ENCODE data around the gene TCF12.

The TCF12 gene

DNA sequence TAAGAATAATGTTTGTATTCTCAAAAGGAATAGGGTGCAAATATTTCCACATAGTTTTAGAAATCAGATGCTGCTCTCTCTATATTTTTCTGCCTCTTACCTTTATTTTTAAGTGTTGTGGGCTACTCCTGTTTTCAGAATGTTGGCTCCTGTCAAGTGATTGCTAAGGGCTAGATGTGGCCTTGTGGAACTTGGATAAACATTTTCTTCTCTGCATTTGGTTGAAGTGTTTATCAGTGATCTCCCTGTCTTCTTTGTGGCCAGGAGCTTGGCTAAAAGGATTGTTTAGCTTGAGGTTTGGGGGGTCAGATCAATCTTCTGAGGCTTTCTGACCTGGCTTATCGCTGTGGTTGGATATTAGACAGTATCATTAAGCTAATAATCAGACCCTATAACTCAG, 112.6 kb downstream of the TCF12 start:
- Histone ChIP-seq H3K4me1 (peaks cover 21% of the 10 kb centered on the region), H3K27me3 (ENCODE audit: low read depth) (no peaks in the 10 kb centered on the region), H3K36me3 (replicated peaks) (no peaks in the 10 kb centered on the region), H3K9me3 (no peaks in the 10 kb centered on the region), H3K4me3 (no peak overlapping the region)
- in situ Hi-C loops (cut with MboI; ENCODE audit: low sequenced_read_pairs): no loop called here
- DNase-seq (ENCODE audit: low spot score in 2 of 2): no peak

DNA sequence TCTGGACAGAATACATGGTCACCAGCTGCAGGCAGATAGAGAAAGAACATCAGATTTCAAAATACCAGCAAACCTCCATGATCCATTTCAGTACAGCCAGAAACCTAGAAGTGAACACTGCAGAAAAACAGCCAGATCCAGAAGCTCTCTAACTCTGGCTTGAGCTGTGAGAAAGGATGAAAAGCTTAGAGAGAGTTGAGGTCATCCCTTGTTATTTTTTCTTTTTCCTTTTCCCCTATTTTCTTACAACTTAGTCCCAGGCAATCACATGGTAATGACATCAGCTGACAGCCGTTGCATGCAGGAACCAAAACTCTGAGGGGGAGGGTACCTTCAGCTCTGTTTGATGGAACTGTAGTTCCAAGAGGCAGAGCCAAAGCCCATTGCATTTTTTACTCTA, 113.2 kb downstream of the TCF12 start:
- H3K36me3 ChIP-seq (replicated peaks): no peaks in the 10 kb centered on the region
- in situ Hi-C loops (cut with MboI; ENCODE audit: low sequenced_read_pairs): no loop called here
- peaks cover 21% of the 10 kb centered on the region for H3K4me1 ChIP-seq
- H3K27me3 ChIP-seq (ENCODE audit: low read depth): no peaks in the 10 kb centered on the region
- H3K4me3 ChIP-seq: no peak overlapping the region
- H3K9me3 ChIP-seq: no peaks in the 10 kb centered on the region
- DNase-seq (ENCODE audit: low spot score in 2 of 2): no peak

DNA sequence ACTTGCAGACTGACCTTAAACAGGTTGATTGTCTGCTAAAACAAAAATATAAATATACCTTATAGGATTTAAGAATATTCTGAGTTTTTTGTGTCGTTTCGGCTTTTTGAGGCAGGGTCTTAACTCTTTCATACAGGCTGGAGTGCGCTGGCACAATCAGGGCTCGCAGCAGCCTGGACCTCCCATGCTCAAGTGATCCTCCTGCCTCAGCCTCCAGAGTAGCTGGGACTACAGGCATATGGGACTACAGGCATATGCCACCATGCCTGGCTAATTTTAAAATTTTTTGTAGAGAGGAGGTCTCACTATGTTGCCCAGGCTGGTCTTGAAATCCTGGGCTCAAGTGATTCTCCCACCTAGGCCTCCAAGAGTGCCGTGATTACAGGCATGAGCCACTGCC, 113.9 kb downstream of the TCF12 start:
- in situ Hi-C loops (cut with MboI; ENCODE audit: low sequenced_read_pairs): no loop called here
- Histone ChIP-seq H3K27me3 (ENCODE audit: low read depth) (no peaks in the 10 kb centered on the region), H3K4me3 (no peak overlapping the region), H3K4me1 (peaks cover 21% of the 10 kb centered on the region), H3K9me3 (no peaks in the 10 kb centered on the region), H3K36me3 (replicated peaks) (no peaks in the 10 kb centered on the region)
- DNase-seq (ENCODE audit: low spot score in 2 of 2): no peak

DNA sequence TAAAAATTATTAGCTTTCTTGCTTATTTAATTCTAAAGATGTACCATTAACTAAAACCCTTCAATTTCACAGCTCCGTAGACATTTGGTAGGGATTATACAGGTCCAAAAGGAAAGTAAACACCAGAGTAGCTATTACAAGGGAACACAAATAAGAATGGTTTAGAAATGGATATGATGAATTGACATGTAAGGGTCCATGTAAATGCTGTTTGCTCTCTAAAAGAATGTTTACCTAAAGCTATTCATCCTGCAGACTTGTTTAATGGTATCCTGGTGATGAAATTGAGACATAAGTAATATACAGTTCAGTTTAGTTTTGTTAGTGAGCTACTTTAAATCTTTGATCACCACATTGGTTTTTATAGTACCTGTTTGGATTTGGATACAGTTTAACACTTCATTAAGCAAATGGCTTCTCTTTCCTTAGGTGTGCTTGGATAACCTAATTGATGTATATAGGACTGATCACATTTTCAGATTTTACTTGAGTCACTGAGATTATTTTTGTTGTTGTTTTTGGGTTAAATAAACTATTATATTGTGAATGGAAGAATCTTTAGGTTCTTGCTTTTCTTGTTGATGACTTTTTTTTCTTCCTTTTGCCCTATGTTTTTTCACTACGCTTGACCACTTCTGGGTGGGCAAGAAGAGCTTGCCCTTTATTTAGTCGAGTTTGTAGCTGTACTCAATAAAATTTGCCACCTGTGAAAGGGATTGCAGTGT, 115.4 kb downstream of the TCF12 start:
- Histone ChIP-seq H3K9me3 (no peaks in the 10 kb centered on the region), H3K4me3 (no peak overlapping the region), H3K4me1 (peaks cover 21% of the 10 kb centered on the region), H3K36me3 (replicated peaks) (no peaks in the 10 kb centered on the region), H3K27me3 (ENCODE audit: low read depth) (no peaks in the 10 kb centered on the region)
- DNase-seq (ENCODE audit: low spot score in 2 of 2): peak in 1 of 2 experiments; percentile 37
- in situ Hi-C loops (cut with MboI; ENCODE audit: low sequenced_read_pairs): no loop called here

DNA sequence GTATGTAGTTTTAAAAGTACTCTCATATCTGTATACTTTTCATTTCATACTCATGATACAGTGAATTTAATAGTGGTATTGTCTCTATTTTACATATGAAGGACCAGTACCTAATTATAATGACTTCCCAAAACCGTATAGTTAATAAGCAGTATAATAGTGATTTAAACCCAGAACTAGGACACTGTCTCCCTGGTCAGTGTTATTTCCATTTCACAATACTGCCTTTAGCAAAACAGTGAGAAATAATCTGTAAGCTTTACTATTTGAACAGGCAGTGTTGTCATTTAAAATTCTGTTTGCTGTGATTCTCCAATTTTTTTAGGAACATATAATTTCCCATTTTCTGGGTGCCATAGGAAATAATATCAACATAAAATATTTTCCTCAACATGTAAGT, 116.2 kb downstream of the TCF12 start:
- H3K9me3 ChIP-seq: no peaks in the 10 kb centered on the region
- H3K36me3 ChIP-seq (replicated peaks): no peaks in the 10 kb centered on the region
- in situ Hi-C loops (cut with MboI; ENCODE audit: low sequenced_read_pairs): no loop called here
- no peak for DNase-seq (ENCODE audit: low spot score in 2 of 2)
- no peaks in the 10 kb centered on the region for H3K27me3 ChIP-seq (ENCODE audit: low read depth)
- no peak overlapping the region for H3K4me3 ChIP-seq
- peaks cover 25% of the 10 kb centered on the region for H3K4me1 ChIP-seq

DNA sequence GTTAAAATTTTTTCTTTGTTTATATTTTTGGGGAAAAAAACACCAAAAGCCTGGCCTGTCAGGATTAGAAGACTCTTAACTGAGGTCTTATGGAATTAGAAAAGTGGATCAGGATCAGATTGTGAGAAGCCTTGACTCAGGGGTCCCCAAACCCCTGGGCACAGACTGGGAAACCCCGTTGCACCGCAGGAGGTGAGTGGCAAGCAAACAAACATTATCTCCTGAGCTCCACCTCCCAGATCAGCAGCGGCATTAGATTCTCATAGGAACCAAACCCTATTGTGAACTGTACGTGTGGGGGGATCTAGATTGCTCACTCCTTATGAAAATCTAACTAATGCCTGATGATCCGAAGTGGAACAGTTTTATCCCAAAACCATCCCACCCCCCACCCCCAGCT, 117.2 kb downstream of the TCF12 start:
- DNase-seq (ENCODE audit: low spot score in 2 of 2): no peak
- H3K4me3 ChIP-seq: no peak overlapping the region
- in situ Hi-C loops (cut with MboI; ENCODE audit: low sequenced_read_pairs): no loop called here
- no peaks in the 10 kb centered on the region for H3K27me3 ChIP-seq (ENCODE audit: low read depth)
- peaks cover 35% of the 10 kb centered on the region for H3K4me1 ChIP-seq
- H3K9me3 ChIP-seq: no peaks in the 10 kb centered on the region
- no peaks in the 10 kb centered on the region for H3K36me3 ChIP-seq (replicated peaks)

DNA sequence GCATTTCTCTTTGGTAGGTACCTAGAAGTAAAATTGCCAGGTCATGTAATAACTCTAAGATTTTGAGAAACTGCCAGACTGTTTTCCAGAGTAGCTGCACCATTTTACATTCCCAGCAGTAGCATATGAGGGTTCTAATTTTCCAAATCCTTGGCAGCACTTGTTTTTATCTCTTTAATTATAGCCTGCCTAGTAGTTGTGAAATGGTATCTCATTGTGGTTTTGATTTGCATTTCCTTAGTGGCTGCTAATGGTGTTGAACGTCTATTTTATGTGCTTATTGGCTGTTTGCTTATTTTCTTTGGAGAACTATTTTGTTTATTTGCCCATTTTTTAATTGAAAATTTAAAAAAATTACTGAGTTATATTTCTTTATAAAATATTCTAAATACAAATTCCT, 117.9 kb downstream of the TCF12 start:
- Histone ChIP-seq H3K36me3 (replicated peaks) (no peaks in the 10 kb centered on the region), H3K27me3 (ENCODE audit: low read depth) (no peaks in the 10 kb centered on the region), H3K4me1 (peaks cover 39% of the 10 kb centered on the region), H3K4me3 (no peak overlapping the region), H3K9me3 (no peaks in the 10 kb centered on the region)
- in situ Hi-C loops (cut with MboI; ENCODE audit: low sequenced_read_pairs): no loop called here
- no peak for DNase-seq (ENCODE audit: low spot score in 2 of 2)

DNA sequence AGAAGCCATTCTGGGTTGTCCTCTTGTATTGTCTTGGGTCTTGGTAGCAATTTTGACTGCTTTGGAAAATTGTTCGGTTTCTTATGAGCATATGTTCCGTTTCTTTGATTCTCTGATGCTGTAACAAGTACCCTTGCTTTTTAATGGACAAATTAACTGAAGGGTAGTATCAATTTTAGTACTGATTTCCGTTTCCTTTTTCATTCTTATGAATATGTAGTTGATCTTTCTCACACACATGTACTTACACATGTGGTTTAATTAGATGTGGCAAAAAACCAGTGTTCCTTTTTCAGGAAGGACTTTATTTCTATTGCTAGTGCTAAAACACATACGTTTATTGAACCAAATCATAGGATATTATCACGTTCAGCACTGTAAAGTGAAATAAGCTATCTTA, 119.1 kb downstream of the TCF12 start:
- Histone ChIP-seq H3K36me3 (replicated peaks) (no peaks in the 10 kb centered on the region), H3K9me3 (no peaks in the 10 kb centered on the region), H3K4me3 (no peak overlapping the region), H3K4me1 (peaks cover 45% of the 10 kb centered on the region), H3K27me3 (ENCODE audit: low read depth) (no peaks in the 10 kb centered on the region)
- no peak for DNase-seq (ENCODE audit: low spot score in 2 of 2)
- in situ Hi-C loops (cut with MboI; ENCODE audit: low sequenced_read_pairs): no loop called here

DNA sequence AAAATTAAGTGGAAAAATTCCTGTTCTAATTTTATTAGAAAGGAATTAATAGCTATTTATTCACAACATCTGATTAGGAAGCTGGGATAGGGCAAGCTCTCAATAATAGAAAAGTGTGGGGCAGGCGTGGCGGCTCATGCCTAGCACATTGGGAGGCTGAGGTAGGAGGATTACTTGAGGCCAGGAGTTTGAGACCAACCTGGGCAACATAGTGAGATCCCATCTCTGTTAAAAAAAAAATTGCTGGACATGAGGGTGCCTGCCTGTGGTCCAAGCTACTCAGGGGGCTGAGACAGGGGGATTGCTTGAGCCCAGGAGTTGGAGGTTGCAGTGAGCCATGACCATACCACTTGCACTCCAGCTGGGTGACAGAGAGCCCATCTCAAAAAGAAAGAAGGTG, 119.6 kb downstream of the TCF12 start:
- Histone ChIP-seq H3K4me3 (no peak overlapping the region), H3K27me3 (ENCODE audit: low read depth) (no peaks in the 10 kb centered on the region), H3K9me3 (no peaks in the 10 kb centered on the region), H3K36me3 (replicated peaks) (no peaks in the 10 kb centered on the region), H3K4me1 (peaks cover 49% of the 10 kb centered on the region)
- in situ Hi-C loops (cut with MboI; ENCODE audit: low sequenced_read_pairs): no loop called here
- no peak for DNase-seq (ENCODE audit: low spot score in 2 of 2)

DNA sequence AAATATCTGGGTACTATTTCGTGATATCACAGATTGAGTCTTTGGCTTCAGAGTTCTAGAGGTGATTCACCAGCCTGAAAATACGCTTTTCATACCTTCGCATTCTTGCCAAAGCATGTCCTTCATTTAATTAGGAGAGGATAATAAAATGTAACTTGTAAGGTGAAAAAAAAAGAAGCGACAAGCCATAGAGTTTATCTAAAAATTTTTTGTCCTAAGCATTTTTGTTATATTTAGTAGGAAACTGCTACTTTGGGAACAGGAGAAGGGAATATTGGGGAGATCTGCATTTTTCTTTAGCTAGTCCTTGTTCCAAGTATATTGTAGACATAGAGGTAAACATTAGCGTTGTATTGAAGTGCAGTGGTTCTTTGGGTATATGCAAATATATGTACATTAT, 120.1 kb downstream of the TCF12 start:
- H3K4me1 ChIP-seq: peaks cover 46% of the 10 kb centered on the region
- H3K9me3 ChIP-seq: no peaks in the 10 kb centered on the region
- in situ Hi-C loops (cut with MboI; ENCODE audit: low sequenced_read_pairs): no loop called here

DNA sequence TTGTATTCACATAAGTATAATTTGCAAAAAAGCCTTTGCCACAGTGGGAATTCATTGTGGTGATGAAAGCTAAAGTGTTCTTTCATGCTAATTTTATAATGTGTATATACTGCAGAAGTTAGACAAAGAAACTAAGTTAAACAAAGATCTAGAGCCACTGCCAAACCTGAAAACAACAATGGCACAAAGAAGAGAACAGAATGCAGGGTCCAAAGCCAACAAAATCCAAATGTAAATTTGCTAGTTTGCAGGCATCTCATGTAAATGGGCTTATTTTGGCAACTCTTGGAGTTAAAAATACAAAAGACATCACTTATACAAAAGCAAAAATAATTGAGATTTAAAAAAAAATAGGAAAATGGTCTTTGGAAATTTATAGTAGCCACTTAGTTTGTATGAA, 123.0 kb downstream of the TCF12 start:
- DNase-seq (ENCODE audit: low spot score in 2 of 2): peak; percentile 55 to 94
- no peaks in the 10 kb centered on the region for H3K9me3 ChIP-seq
- in situ Hi-C loops (cut with MboI; ENCODE audit: low sequenced_read_pairs): no loop called here
- no peak overlapping the region for H3K4me3 ChIP-seq
- no peaks in the 10 kb centered on the region for H3K36me3 ChIP-seq (replicated peaks)
- no peaks in the 10 kb centered on the region for H3K27me3 ChIP-seq (ENCODE audit: low read depth)
- H3K4me1 ChIP-seq: peaks cover 48% of the 10 kb centered on the region

More for the DNA sequence above, 120.1 kb downstream of the TCF12 start:
- H3K27me3 ChIP-seq (ENCODE audit: low read depth): no peaks in the 10 kb centered on the region
- H3K4me3 ChIP-seq: no peak overlapping the region
- no peaks in the 10 kb centered on the region for H3K36me3 ChIP-seq (replicated peaks)
- no peak for DNase-seq (ENCODE audit: low spot score in 2 of 2)

DNA sequence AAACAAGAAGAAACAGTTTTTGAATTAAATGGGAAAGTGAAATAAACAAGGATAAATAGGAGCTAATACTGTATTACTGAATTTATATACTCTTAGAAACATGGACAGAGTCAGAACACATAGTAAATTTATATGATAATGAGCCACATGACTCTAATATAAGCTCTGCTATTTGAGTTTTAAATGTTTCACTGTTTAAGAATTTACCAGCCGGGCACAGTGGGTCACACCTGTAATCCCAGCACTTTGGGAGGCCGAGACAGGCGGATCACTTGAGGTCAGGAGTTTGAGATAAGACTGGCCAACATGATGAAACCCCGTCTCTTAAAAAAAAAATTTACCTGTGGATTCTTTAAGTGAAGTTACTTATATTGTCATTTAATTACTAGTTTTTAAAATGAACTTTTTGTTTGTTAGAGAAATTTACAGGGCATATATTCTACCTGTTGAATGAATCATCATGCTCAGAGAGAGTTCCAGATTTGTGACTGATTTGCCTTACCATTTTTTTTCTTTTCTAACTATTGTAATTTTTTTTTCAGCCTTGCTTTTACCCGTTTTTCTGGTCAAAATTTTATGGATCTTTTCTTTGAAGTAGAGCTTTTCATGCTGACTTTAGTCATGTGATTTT, 125.7 kb downstream of the TCF12 start:
- Histone ChIP-seq H3K4me1 (peaks cover 47% of the 10 kb centered on the region), H3K4me3 (no peak overlapping the region), H3K27me3 (ENCODE audit: low read depth) (no peaks in the 10 kb centered on the region), H3K9me3 (no peaks in the 10 kb centered on the region), H3K36me3 (replicated peaks) (no peaks in the 10 kb centered on the region)
- in situ Hi-C loops (cut with MboI; ENCODE audit: low sequenced_read_pairs): no loop called here
- no peak for DNase-seq (ENCODE audit: low spot score in 2 of 2)

DNA sequence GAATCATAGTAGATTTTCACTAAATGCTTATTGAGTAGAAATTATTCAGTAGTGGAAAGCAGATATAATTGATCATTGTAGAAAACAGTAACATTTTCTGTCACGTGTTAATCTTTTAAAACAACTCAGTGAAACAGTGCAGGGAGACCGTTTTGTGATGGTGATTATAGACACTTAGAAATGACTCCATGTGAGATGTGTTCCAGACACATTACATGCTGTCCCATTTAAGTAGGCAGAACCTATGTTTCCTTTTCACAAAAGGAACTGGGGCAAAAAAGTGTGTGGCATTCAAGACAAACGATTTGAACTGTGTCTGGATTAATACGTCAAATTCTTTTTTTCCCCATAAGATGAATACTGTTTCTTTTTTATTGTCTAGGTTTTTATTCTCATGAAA, 126.5 kb downstream of the TCF12 start:
- no peak overlapping the region for H3K4me3 ChIP-seq
- H3K9me3 ChIP-seq: no peaks in the 10 kb centered on the region
- no peaks in the 10 kb centered on the region for H3K27me3 ChIP-seq (ENCODE audit: low read depth)
- no peaks in the 10 kb centered on the region for H3K36me3 ChIP-seq (replicated peaks)
- in situ Hi-C loops (cut with MboI; ENCODE audit: low sequenced_read_pairs): no loop called here
- DNase-seq (ENCODE audit: low spot score in 2 of 2): peak in 1 of 2 experiments; percentile 30
- H3K4me1 ChIP-seq: peaks cover 40% of the 10 kb centered on the region

DNA sequence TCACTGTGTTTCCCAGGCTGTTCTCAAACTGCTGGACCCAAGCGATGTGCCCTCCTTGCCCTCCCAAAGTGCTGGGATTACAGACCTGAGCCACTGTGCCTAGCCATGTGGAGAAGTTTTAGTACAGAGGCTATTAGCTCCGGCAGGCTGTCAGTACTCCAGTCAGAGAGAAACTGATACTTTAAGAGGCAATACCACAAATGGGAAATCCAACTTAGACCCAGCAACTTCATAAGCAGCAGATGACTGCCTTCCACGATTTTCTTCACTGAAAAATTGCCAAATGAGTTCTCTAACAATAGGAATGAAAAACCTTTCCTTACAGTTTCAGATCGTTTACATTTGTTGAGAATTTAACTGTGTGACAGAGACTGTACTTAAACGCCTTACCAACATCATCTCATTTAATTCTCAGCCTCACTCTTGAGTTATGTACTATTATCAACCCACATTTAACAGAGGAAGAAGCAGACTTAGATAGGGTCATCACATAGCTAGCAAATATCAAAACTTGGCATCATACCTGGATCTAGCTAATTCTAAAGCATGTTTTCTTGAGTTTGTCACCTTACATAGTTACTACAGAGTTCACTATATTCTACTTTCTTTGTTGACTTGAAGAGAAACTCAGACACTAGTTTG, 127.4 kb downstream of the TCF12 start:
- in situ Hi-C loops (cut with MboI; ENCODE audit: low sequenced_read_pairs): no loop called here
- Histone ChIP-seq H3K27me3 (ENCODE audit: low read depth) (no peaks in the 10 kb centered on the region), H3K4me3 (no peak overlapping the region), H3K9me3 (no peaks in the 10 kb centered on the region), H3K4me1 (peaks cover 31% of the 10 kb centered on the region), H3K36me3 (replicated peaks) (no peaks in the 10 kb centered on the region)
- no peak for DNase-seq (ENCODE audit: low spot score in 2 of 2)
